GM13976 (cell line): ENCODE results near the gene ORAI1.
A peak's percentile ranks its signal among the peaks of the same experiment; 100 is the strongest.

Experiments
- DNase-seq: peaks from one replicate; pipeline ENCODE4 v3.0.0; 2012; ENCODE audit warnings: low spot score
- CTCF ChIP-seq: IDR thresholded peaks from 2 replicates; pipeline ENCODE4 v1.5.1; 2012; ENCODE audit warnings: borderline replicate concordance, mild to moderate bottlenecking; ENCODE audit not compliant: insufficient read depth; ENCODE audit errors: extremely low read depth, missing control alignments, control extremely low read depth
- in situ Hi-C: fragments of 300-500 bp; cut with MboI; formaldehyde crosslinking; loops from one replicate; pipeline ENCODE4 v1.12.0; 2022; ENCODE audit warnings: low sequenced_read_pairs, mixed read lengths, inconsistent platforms; ENCODE audit not compliant: unreplicated experiment

Gene ORAI1

GRCh38 chr12:121590476-121591143, 35.7 kb upstream of the ORAI1 start:
- in situ Hi-C loops = no loop called here
- DNase-seq = peak; percentile 79
- TF ChIP-seq CTCF = no peak

GRCh38 chr12:121592320-121592719, 34.0 kb upstream of the ORAI1 start:
- in situ Hi-C loops = no loop called here
- no peak for TF ChIP-seq CTCF
- DNase-seq = no peak

GRCh38 chr12:121595520-121595919, 30.8 kb upstream of the ORAI1 start:
- TF ChIP-seq CTCF = no peak
- DNase-seq = no peak
- in situ Hi-C loops = no loop called here

GRCh38 chr12:121596526-121596925, 29.8 kb upstream of the ORAI1 start:
- DNase-seq = no peak
- no peak for TF ChIP-seq CTCF
- in situ Hi-C loops = no loop called here

GRCh38 chr12:121600702-121601336, 25.5 kb upstream of the ORAI1 start:
- no peak for DNase-seq
- no peak for TF ChIP-seq CTCF
- in situ Hi-C loops = no loop called here

- in situ Hi-C loops = no loop called here
- TF ChIP-seq CTCF = no peak
- DNase-seq = no peak
Measured at GRCh38 chr12:121602766-121603165, 23.6 kb upstream of the ORAI1 start.

- in situ Hi-C loops = no loop called here
- no peak for TF ChIP-seq CTCF
- no peak for DNase-seq
Measured at GRCh38 chr12:121603581-121603980, 22.7 kb upstream of the ORAI1 start.
